GM12865 (cell line): Measurements from ENCODE around the gene MAF.

Experiments
- DNase-seq: peaks from one replicate; pipeline ENCODE4 v3.0.0; 2010; ENCODE audit warnings: low read depth
- H3K4me3 ChIP-seq: 2 replicates; pipeline ENCODE4 v1.5.1; 2011; ENCODE audit warnings: mild to moderate bottlenecking, low read depth, low read length, control low read depth
- CTCF ChIP-seq: IDR thresholded peaks from 2 replicates; pipeline ENCODE4 v1.5.1; 2011; ENCODE audit warnings: low read length, control low read depth, low read depth, inconsistent platforms; ENCODE audit not compliant: insufficient read depth; ENCODE audit errors: missing control alignments

Gene MAF

GRCh38 chr16:79599837-79600637, 500 bp downstream of the MAF start:
- TF ChIP-seq CTCF = no peak
- H3K4me3 ChIP-seq = peak overlapping the region; percentile 4; the same call in 1 of the 2 replicates
- DNase-seq = peak; percentile 23

GRCh38 chr16:79599256-79599836, 1.2 kb downstream of the MAF start:
- no peak for DNase-seq
- no peak overlapping the region for H3K4me3 ChIP-seq
- no peak for TF ChIP-seq CTCF

GRCh38 chr16:79598348-79599181, 2.0 kb downstream of the MAF start:
- TF ChIP-seq CTCF = no peak
- no peak overlapping the region for H3K4me3 ChIP-seq
- peak; percentile 10 for DNase-seq

- TF ChIP-seq CTCF = no peak
- DNase-seq = no peak
- no peak overlapping the region for H3K4me3 ChIP-seq
Observed at GRCh38 chr16:79598063-79598347, 2.5 kb downstream of the MAF start.

- no peak for TF ChIP-seq CTCF
- no peak for DNase-seq
- no peak overlapping the region for H3K4me3 ChIP-seq
Observed at GRCh38 chr16:79597277-79598062, 3.1 kb downstream of the MAF start.

- no peak for DNase-seq
- no peak for TF ChIP-seq CTCF
- no peak overlapping the region for H3K4me3 ChIP-seq
Observed at GRCh38 chr16:79595931-79596450, 4.5 kb downstream of the MAF start.
